ENCODE results near the gene RASAL3. TPM values are rescaled to one million over a fixed set of nuclear protein-coding genes. Genes with fewer than 3 reads are reported as not detected.

The RASAL3 gene
- total RNA-seq, 1 experiment from 2014 or later: 4.0 TPM

DNA sequence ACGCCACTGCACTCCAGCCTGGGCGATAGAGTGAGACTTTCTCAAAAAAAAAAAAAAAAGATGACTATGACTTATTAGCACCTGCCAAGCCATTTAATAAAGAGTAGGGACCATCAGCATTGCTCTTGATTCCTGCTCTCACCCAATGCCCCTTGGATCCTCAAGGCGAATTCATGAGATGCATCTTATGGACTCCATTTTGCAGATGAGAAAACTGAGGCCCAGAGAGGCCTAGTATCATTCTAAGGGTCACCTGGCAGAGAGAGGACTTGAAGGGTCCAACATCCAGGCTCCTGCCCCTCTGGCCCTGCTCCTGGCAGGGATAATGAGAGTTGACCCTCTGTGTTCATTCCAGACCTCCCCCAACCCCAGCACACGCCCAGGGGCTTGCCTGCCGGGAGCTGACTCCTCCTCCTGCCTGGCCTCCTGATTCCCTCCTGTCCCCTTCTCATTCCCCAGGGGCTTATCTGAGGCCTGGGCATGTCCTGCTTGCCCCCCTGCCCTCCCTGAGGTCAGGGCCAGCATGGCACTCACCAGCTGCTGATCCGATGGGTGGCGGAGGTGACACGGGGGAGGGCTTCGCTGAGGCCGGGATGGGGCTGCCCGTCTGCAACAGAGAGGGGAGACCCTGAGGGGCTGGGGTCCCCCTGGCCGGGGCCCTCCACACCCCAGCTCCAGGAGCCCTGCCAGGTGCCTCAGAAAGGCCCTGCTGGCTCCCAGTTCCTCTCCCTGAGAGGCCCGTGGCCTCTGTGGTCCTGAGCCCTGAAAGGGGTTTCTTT lies 22.0 kb downstream of the RASAL3 start:
- Histone ChIP-seq H4K20me1 (ENCODE audit: insufficient read depth, low read depth, low read length) (0 out of 2 replicates have a peak, but pooled peaks cover 5% of the 10 kb centered on the region), H3K9me2 (replicated peaks; ENCODE audit: insufficient read depth, low read length) (no peaks in the 10 kb centered on the region), H3K9me3 (ENCODE audit: low read length) (no peaks in the 10 kb centered on the region), H3K27me3 (ENCODE audit: low read length) (no peaks in the 10 kb centered on the region), H3K36me3 (ENCODE audit: insufficient read depth, low read length) (no peaks in the 10 kb centered on the region), H2AFZ (ENCODE audit: low read length) (no peak overlapping the region), H3K9ac (ENCODE audit: low read length) (no peak overlapping the region), H3K4me1 (ENCODE audit: low read length) (no peaks in the 10 kb centered on the region), H3K27ac (ENCODE audit: low read length) (no peak overlapping the region), H3K4me2 (ENCODE audit: low read depth, low read length, poor library complexity, severe bottlenecking) (no peak overlapping the region), H3K4me3 (ENCODE audit: low read length) (no peak overlapping the region), H3K79me2 (ENCODE audit: low read length) (no peaks in the 10 kb centered on the region)
- DNase-seq: no peak

DNA sequence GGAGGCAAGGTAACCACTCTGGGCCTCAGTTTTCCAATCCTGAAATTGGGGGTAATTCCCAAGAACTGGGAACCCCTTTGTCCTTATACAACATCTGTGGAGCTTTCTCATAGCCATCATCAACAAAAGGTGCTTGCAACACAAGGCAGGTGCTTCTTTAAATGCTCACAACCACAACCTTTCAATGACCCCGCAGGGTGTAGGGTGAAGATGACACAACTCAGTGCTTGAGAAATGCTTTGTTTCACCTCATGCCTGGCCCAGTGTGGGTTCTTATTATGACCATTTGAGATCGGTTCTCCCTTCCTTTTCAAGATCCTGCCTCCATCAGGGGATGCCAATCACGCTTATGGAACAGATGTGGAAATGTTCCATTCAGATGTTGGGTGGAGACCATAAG lies 23.0 kb downstream of the RASAL3 start:
- H3K27ac ChIP-seq (ENCODE audit: low read length): no peak overlapping the region
- no peaks in the 10 kb centered on the region for H3K4me1 ChIP-seq (ENCODE audit: low read length)
- H2AFZ ChIP-seq (ENCODE audit: low read length): no peak overlapping the region
- H3K9me2 ChIP-seq (replicated peaks; ENCODE audit: insufficient read depth, low read length): no peaks in the 10 kb centered on the region
- no peak for DNase-seq
- H3K4me3 ChIP-seq (ENCODE audit: low read length): no peak overlapping the region
- no peaks in the 10 kb centered on the region for H3K9me3 ChIP-seq (ENCODE audit: low read length)
- H3K27me3 ChIP-seq (ENCODE audit: low read length): no peaks in the 10 kb centered on the region
- no peaks in the 10 kb centered on the region for H3K36me3 ChIP-seq (ENCODE audit: insufficient read depth, low read length)
- no peaks in the 10 kb centered on the region for H3K79me2 ChIP-seq (ENCODE audit: low read length)
- H3K4me2 ChIP-seq (ENCODE audit: low read depth, low read length, poor library complexity, severe bottlenecking): no peak overlapping the region
- no peak overlapping the region for H3K9ac ChIP-seq (ENCODE audit: low read length)
- H4K20me1 ChIP-seq (ENCODE audit: insufficient read depth, low read depth, low read length): no peaks in the 10 kb centered on the region

DNA sequence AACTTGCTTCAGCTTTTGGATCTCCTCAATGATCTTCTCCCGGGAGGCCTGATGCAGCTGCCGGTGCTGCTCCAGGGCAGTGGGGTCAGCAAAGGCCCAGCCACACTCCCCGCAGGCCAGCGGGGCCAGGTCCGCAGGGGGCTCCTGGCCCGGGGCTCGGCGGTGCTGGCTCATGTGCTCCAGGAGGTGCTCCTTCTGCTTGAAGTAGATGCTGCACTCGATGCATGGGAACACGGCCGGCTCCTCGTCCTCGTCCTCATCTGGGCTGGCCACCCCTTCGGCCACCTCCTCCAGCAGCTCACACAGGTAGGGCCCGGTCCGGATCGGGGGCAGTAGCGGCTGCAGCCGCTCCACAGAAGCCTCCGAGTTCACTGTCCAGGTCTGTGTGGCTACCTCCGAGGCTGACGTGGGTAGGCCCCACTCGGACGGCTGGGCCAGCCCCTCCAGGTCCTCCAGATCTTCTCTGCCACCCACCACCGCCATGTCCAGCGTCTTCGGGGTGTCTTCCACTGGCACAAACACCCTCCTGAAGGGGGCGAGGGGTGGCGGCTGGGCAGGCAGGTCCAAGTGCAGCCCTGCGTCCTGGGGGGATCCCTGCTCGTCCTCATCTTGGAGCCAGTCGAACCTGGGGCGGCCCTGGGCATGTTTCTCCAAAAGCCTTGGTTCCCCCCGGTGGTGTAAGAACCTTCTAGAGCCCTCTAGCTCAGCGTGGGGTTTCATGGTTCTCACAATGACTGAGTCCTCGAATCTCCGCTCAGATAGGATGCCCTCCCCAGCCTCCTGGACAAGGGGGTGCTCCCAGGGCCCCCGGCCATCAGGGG lies 24.3 kb downstream of the RASAL3 start:
- H3K36me3 ChIP-seq (ENCODE audit: insufficient read depth, low read length): no peaks in the 10 kb centered on the region
- no peaks in the 10 kb centered on the region for H3K9me2 ChIP-seq (replicated peaks; ENCODE audit: insufficient read depth, low read length)
- no peak overlapping the region for H3K4me2 ChIP-seq (ENCODE audit: low read depth, low read length, poor library complexity, severe bottlenecking)
- no peak overlapping the region for H3K27ac ChIP-seq (ENCODE audit: low read length)
- no peak for DNase-seq
- H3K9me3 ChIP-seq (ENCODE audit: low read length): no peaks in the 10 kb centered on the region
- no peaks in the 10 kb centered on the region for H3K79me2 ChIP-seq (ENCODE audit: low read length)
- no peak overlapping the region for H3K4me3 ChIP-seq (ENCODE audit: low read length)
- no peaks in the 10 kb centered on the region for H3K27me3 ChIP-seq (ENCODE audit: low read length)
- H4K20me1 ChIP-seq (ENCODE audit: insufficient read depth, low read depth, low read length): no peaks in the 10 kb centered on the region
- no peaks in the 10 kb centered on the region for H3K4me1 ChIP-seq (ENCODE audit: low read length)
- no peak overlapping the region for H3K9ac ChIP-seq (ENCODE audit: low read length)
- H2AFZ ChIP-seq (ENCODE audit: low read length): no peak overlapping the region

DNA sequence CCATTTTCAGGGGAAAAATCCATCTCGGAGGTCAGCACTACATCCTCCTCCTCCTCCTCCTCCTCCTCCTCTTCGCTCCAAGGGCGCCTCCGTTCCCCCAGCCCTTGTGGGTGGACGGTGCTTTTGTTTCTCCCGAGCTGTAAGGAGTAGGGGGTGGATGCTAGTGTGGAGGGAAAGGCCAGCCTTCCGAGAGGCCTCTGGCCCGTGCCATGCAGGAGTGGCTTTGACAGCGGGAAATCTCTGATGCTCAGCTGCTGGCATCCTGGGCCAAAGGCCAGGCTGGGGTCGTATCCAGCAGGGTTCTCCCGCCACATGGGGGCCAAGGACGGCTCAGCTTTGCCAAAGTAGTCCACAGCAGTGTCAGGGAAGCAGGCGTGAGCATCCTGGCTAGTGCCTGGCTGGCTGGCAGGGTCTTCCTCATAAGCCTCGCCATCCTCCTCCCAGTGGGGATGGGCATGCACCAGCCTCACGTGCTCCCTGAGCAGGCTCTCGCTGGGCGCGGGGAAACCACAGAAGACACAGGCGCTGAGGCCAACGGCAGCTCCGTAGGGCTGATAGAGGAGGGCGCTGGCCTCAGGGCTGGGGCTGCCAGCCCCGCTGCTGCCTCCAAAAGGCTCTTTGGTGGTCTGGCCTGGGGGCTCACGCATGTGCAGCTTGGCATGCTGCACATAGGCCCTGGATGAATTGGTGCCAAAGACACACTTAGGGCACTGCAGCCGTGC lies 25.1 kb downstream of the RASAL3 start:
- H3K27ac ChIP-seq (ENCODE audit: low read length): no peak overlapping the region
- no peak overlapping the region for H3K9ac ChIP-seq (ENCODE audit: low read length)
- no peaks in the 10 kb centered on the region for H4K20me1 ChIP-seq (ENCODE audit: insufficient read depth, low read depth, low read length)
- DNase-seq: no peak
- no peaks in the 10 kb centered on the region for H3K9me2 ChIP-seq (replicated peaks; ENCODE audit: insufficient read depth, low read length)
- no peak overlapping the region for H2AFZ ChIP-seq (ENCODE audit: low read length)
- no peaks in the 10 kb centered on the region for H3K27me3 ChIP-seq (ENCODE audit: low read length)
- H3K4me1 ChIP-seq (ENCODE audit: low read length): no peaks in the 10 kb centered on the region
- H3K4me3 ChIP-seq (ENCODE audit: low read length): no peak overlapping the region
- no peaks in the 10 kb centered on the region for H3K79me2 ChIP-seq (ENCODE audit: low read length)
- H3K9me3 ChIP-seq (ENCODE audit: low read length): no peaks in the 10 kb centered on the region
- no peaks in the 10 kb centered on the region for H3K36me3 ChIP-seq (ENCODE audit: insufficient read depth, low read length)
- H3K4me2 ChIP-seq (ENCODE audit: low read depth, low read length, poor library complexity, severe bottlenecking): no peak overlapping the region

DNA sequence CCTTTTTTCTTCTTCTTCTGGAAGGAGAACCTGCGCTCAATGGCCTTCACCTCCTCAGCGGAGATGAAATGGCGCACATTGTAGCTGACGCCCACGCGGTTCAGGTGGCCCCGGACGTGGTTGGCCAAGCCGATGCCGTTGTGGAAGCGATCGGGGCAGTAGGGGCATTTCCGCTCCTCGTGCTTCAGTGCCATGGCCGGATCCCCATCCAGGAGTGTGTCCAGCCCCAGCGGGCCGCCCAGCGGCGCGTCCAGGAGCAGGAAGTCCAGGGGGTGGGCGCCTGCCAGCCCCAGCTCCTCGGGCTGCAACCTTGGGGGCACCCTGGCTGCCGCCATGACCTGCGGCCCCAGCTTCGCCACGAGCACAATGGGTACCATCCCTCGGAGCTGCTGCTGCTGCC lies 25.8 kb downstream of the RASAL3 start:
- Histone ChIP-seq H3K4me3 (ENCODE audit: low read length) (no peak overlapping the region), H3K27me3 (ENCODE audit: low read length) (no peaks in the 10 kb centered on the region), H2AFZ (ENCODE audit: low read length) (no peak overlapping the region), H3K4me2 (ENCODE audit: low read depth, low read length, poor library complexity, severe bottlenecking) (no peak overlapping the region), H3K9ac (ENCODE audit: low read length) (no peak overlapping the region), H4K20me1 (ENCODE audit: insufficient read depth, low read depth, low read length) (no peaks in the 10 kb centered on the region), H3K9me3 (ENCODE audit: low read length) (no peaks in the 10 kb centered on the region), H3K36me3 (ENCODE audit: insufficient read depth, low read length) (no peaks in the 10 kb centered on the region), H3K9me2 (replicated peaks; ENCODE audit: insufficient read depth, low read length) (no peaks in the 10 kb centered on the region), H3K79me2 (ENCODE audit: low read length) (no peaks in the 10 kb centered on the region), H3K4me1 (ENCODE audit: low read length) (peaks cover under 1% of the 10 kb centered on the region; the same call in 1 of the 2 replicates), H3K27ac (ENCODE audit: low read length) (no peak overlapping the region)
- no peak for DNase-seq

DNA sequence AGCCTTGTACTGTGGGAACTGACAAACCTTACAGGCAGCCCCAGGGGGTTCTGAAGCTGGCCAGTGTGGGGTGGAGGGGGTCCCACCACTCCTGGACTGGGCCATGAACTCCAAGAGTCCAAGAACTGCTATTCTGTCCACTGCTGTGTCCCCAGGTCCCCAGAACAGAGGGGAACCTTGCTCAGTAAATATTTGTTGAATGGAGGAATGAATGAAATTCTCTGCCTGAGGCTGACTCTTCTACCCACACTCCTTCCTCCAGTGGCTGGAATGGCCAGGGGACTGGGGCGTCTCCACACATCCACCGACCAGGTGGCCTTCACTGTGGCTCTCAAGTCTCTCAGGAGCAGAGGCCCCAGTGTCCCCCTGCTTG lies 26.2 kb downstream of the RASAL3 start:
- Histone ChIP-seq H3K9me2 (replicated peaks; ENCODE audit: insufficient read depth, low read length) (no peaks in the 10 kb centered on the region), H3K4me1 (ENCODE audit: low read length) (peaks cover 5% of the 10 kb centered on the region), H4K20me1 (ENCODE audit: insufficient read depth, low read depth, low read length) (no peaks in the 10 kb centered on the region), H2AFZ (ENCODE audit: low read length) (no peak overlapping the region), H3K9me3 (ENCODE audit: low read length) (no peaks in the 10 kb centered on the region), H3K4me3 (ENCODE audit: low read length) (no peak overlapping the region), H3K27me3 (ENCODE audit: low read length) (no peaks in the 10 kb centered on the region), H3K4me2 (ENCODE audit: low read depth, low read length, poor library complexity, severe bottlenecking) (no peak overlapping the region), H3K36me3 (ENCODE audit: insufficient read depth, low read length) (no peaks in the 10 kb centered on the region), H3K27ac (ENCODE audit: low read length) (no peak overlapping the region), H3K9ac (ENCODE audit: low read length) (no peak overlapping the region), H3K79me2 (ENCODE audit: low read length) (no peaks in the 10 kb centered on the region)
- no peak for DNase-seq

DNA sequence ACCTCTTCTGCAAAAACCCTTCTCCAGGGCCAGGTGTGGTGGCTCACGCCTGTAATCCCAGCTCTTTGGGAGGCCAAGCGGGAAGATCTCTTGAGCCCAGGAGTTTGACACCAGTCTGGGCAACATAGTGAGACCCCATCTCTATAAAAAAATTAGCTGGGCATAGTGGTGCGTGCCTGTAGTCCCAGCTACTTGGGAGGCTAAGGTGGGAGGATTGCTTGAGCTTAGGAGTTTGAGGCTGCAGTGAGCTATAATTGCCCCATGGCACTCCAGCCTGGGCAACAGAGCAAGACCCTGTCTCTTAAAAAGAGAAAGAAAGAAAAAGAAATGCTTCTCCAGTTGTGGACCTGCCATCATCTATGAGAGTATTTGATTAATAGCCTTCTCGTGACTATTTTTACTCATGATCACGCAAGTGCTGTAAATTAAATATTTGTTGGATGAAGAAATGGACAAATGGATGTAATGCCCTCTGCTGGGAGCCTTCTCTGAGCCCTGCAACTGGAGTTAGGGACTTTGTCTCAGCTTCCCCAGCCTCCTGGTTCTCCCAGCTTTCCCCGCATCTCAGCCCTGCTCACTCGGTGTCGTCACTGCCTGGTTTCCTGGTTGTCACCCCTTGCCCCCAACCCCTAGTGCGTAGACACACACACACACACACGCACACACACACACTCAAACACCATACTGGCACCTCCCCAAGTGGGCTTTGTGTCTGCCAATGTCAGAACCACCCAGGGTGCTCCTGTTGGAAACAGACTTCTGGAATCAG lies 26.8 kb downstream of the RASAL3 start:
- Histone ChIP-seq H3K9me2 (replicated peaks; ENCODE audit: insufficient read depth, low read length) (no peaks in the 10 kb centered on the region), H3K27me3 (ENCODE audit: low read length) (no peaks in the 10 kb centered on the region), H3K4me1 (ENCODE audit: low read length) (peaks cover 9% of the 10 kb centered on the region), H3K4me2 (ENCODE audit: low read depth, low read length, poor library complexity, severe bottlenecking) (no peak overlapping the region), H3K36me3 (ENCODE audit: insufficient read depth, low read length) (no peaks in the 10 kb centered on the region), H3K4me3 (ENCODE audit: low read length) (no peak overlapping the region), H3K79me2 (ENCODE audit: low read length) (no peaks in the 10 kb centered on the region), H3K9ac (ENCODE audit: low read length) (no peak overlapping the region), H3K9me3 (ENCODE audit: low read length) (no peaks in the 10 kb centered on the region), H4K20me1 (ENCODE audit: insufficient read depth, low read depth, low read length) (no peaks in the 10 kb centered on the region), H2AFZ (ENCODE audit: low read length) (no peak overlapping the region), H3K27ac (ENCODE audit: low read length) (no peak overlapping the region)
- no peak for DNase-seq

DNA sequence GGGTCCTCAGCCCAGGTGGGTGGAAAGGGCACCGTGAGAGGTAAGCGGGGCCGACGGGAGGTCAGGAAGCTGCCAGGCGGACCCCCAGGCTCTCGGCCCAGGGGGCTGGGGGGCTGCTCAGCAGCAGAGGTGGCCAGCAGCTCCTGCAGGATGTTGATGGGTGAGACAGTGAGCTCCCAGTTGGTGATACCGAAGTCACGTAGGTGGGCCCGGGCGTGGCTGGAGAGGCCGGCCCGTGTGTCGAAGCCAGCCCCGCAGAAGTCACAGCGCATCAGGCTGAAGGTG lies 27.6 kb downstream of the RASAL3 start:
- H4K20me1 ChIP-seq (ENCODE audit: insufficient read depth, low read depth, low read length): no peaks in the 10 kb centered on the region
- H3K27me3 ChIP-seq (ENCODE audit: low read length): no peaks in the 10 kb centered on the region
- H3K4me2 ChIP-seq (ENCODE audit: low read depth, low read length, poor library complexity, severe bottlenecking): no peak overlapping the region
- no peak overlapping the region for H3K9ac ChIP-seq (ENCODE audit: low read length)
- H3K4me3 ChIP-seq (ENCODE audit: low read length): no peak overlapping the region
- H3K79me2 ChIP-seq (ENCODE audit: low read length): peaks cover 5% of the 10 kb centered on the region
- H3K9me2 ChIP-seq (replicated peaks; ENCODE audit: insufficient read depth, low read length): no peaks in the 10 kb centered on the region
- no peak overlapping the region for H3K27ac ChIP-seq (ENCODE audit: low read length)
- H3K4me1 ChIP-seq (ENCODE audit: low read length): peaks cover 9% of the 10 kb centered on the region
- no peaks in the 10 kb centered on the region for H3K9me3 ChIP-seq (ENCODE audit: low read length)
- no peak for DNase-seq
- no peak overlapping the region for H2AFZ ChIP-seq (ENCODE audit: low read length)
- no peaks in the 10 kb centered on the region for H3K36me3 ChIP-seq (ENCODE audit: insufficient read depth, low read length)

All from Karpas-422 (cell line).